ENCODE measurements around the gene INKA1.
"Not testable (repeated sequence)": the region's sequence is repeated elsewhere in the genome, so short reads cannot be mapped to it uniquely, and the experiment has no call there.

Gene INKA1

GRCh38 chr3:49802719-49803464 is at the start of gene INKA1:
INKA1 (plus strand) TSS chr3:49803261; CDS start chr3:49803393, 132 bp downstream.
- no peaks in the 10 kb centered on the region for H3K9me3 Mint-ChIP-seq
- ATAC-seq (peak; percentile 85), DNase-seq (peak; percentile 92)
- H3K27me3 Mint-ChIP-seq = peaks cover 12% of the 10 kb centered on the region
- H3K27ac Mint-ChIP-seq = peak within 1 kb of the TSS; percentile 75
- H3K4me1 Mint-ChIP-seq = peaks cover 45% of the 10 kb centered on the region
- H3K4me3 Mint-ChIP-seq = peak within 1 kb of the TSS; percentile 88
- no peaks in the 10 kb centered on the region for H3K36me3 Mint-ChIP-seq (ENCODE audit: low read depth)

DNA sequence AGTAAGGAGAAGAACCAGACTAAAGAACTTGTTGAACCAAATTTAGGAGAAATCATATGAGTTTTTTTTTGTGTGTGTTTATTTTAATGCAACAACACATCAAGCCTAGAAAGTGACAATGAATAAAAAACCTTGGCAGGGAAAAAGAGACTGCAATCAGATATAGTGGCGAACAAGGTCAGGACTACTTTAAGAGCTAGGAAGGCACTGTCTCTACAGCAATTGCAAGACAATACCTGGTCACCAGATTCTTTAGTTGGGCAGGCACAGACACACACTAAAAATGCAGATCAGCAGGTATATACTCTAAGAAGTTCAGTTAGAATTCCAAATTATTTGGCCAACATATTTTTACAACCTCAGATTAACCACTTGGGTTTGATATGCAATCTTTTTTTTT is 48.5 kb upstream of the INKA1 start:
- no peak overlapping the region for H3K4me3 Mint-ChIP-seq
- H3K36me3 Mint-ChIP-seq (ENCODE audit: low read depth) = peaks cover 10% of the 10 kb centered on the region
- no peaks in the 10 kb centered on the region for H3K27me3 Mint-ChIP-seq
- no peaks in the 10 kb centered on the region for H3K9me3 Mint-ChIP-seq
- ATAC-seq (no peak), DNase-seq (no peak)
- H3K4me1 Mint-ChIP-seq = peaks cover 6% of the 10 kb centered on the region
- H3K27ac Mint-ChIP-seq = no peak overlapping the region

DNA sequence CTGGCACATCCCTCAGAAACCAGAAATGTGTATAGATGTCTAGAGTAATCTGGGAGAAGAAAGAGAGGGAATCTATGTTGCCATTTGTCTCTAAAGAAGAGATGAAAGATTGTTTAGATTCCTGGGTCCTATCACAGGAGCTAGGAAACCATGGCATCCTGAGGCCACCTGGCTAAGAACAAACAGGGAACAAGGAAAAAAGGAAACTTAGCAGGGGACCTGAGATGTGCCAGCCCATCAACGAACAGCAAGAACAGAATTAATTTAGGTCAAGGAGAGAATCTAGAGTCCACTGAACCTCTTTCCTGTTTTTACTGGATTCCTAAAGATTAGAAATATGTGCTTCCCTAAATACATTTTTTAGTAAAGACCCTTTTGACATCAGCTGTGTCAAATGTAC is 47.0 kb upstream of the INKA1 start:
- Mint-ChIP-seq H3K27ac (no peak overlapping the region), H3K36me3 (ENCODE audit: low read depth) (peaks cover 6% of the 10 kb centered on the region), H3K9me3 (no peaks in the 10 kb centered on the region), H3K27me3 (no peaks in the 10 kb centered on the region), H3K4me1 (peaks cover 8% of the 10 kb centered on the region), H3K4me3 (no peak overlapping the region)
- no peak for DNase-seq
- ATAC-seq = no peak

- Mint-ChIP-seq H3K9me3 (no peaks in the 10 kb centered on the region), H3K4me1 (peaks cover 8% of the 10 kb centered on the region), H3K27me3 (no peaks in the 10 kb centered on the region), H3K27ac (no peak overlapping the region), H3K36me3 (ENCODE audit: low read depth) (peaks cover 6% of the 10 kb centered on the region), H3K4me3 (no peak overlapping the region)
- DNase-seq = no peak
- no peak for ATAC-seq
Observed at GRCh38 chr3:49757197-49757596, 45.9 kb upstream of the INKA1 start.

DNA sequence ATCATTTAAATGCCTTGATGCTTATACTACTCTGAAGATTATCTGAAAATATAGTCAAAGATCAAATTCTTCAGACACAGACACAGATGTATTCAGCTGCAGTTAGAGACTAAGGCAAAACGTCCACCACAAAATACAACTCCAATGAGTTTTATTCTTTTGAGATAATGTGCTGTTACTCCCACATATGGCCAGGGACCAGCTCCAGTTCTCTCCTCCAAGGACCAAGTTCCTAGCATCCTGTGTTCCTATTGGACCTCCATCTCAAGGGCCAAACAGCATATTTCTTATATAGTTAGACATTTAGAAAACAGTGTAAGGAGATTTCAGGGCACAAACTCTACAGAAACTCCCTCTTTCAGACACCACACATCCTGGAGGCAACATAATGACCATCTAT is 43.8 kb upstream of the INKA1 start:
- no peak for ATAC-seq
- H3K4me3 Mint-ChIP-seq = no peak overlapping the region
- no peaks in the 10 kb centered on the region for H3K9me3 Mint-ChIP-seq
- peaks cover 8% of the 10 kb centered on the region for H3K4me1 Mint-ChIP-seq
- H3K36me3 Mint-ChIP-seq (ENCODE audit: low read depth) = peaks cover 7% of the 10 kb centered on the region
- DNase-seq = no peak
- no peaks in the 10 kb centered on the region for H3K27me3 Mint-ChIP-seq
- H3K27ac Mint-ChIP-seq = no peak overlapping the region

- Mint-ChIP-seq H3K4me1 (peaks cover 4% of the 10 kb centered on the region), H3K9me3 (no peaks in the 10 kb centered on the region), H3K4me3 (no peak overlapping the region), H3K27me3 (no peaks in the 10 kb centered on the region), H3K36me3 (ENCODE audit: low read depth) (peaks cover 7% of the 10 kb centered on the region), H3K27ac (no peak overlapping the region)
- no peak for ATAC-seq
- no peak for DNase-seq
Observed at GRCh38 chr3:49761661-49762060, 41.4 kb upstream of the INKA1 start.

DNA sequence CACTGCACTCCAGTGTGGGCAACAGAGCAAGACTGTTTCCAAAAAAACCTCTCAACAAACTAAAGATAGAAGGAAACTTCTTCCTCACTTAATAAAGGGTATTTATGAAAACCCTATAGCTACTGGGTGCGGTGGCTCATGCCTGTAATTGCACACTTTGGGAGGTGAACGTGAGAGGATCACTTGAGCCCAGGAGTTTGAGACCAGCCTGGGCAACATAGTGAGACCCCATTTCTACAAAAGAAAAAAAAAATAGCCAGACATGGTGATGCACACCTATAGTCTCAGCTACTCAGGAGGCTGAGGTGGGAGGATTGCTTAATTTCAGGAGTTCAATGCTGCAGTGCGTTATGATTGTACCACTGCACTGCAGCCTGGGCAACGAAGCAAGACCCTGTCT is 39.1 kb upstream of the INKA1 start:
- H3K4me3 Mint-ChIP-seq = no peak overlapping the region
- no peak for DNase-seq
- no peaks in the 10 kb centered on the region for H3K27me3 Mint-ChIP-seq
- peaks cover 7% of the 10 kb centered on the region for H3K36me3 Mint-ChIP-seq (ENCODE audit: low read depth)
- no peak for ATAC-seq
- peaks cover 9% of the 10 kb centered on the region for H3K4me1 Mint-ChIP-seq
- H3K9me3 Mint-ChIP-seq = no peaks in the 10 kb centered on the region
- H3K27ac Mint-ChIP-seq = no peak overlapping the region

GRCh38 chr3:49769286-49769915 is 33.7 kb upstream of the INKA1 start:
- H3K4me3 Mint-ChIP-seq = no peak overlapping the region
- no peaks in the 10 kb centered on the region for H3K9me3 Mint-ChIP-seq
- H3K27me3 Mint-ChIP-seq = no peaks in the 10 kb centered on the region
- H3K36me3 Mint-ChIP-seq (ENCODE audit: low read depth) = peaks cover 11% of the 10 kb centered on the region
- DNase-seq = no peak
- peaks cover 20% of the 10 kb centered on the region for H3K4me1 Mint-ChIP-seq
- ATAC-seq = peak; percentile 54
- no peak overlapping the region for H3K27ac Mint-ChIP-seq

GRCh38 chr3:49769926-49770325 is 33.1 kb upstream of the INKA1 start:
- ATAC-seq = no peak
- DNase-seq = no peak
- Mint-ChIP-seq H3K36me3 (ENCODE audit: low read depth) (peaks cover 11% of the 10 kb centered on the region), H3K4me3 (no peak overlapping the region), H3K27me3 (no peaks in the 10 kb centered on the region), H3K4me1 (peaks cover 25% of the 10 kb centered on the region), H3K9me3 (no peaks in the 10 kb centered on the region), H3K27ac (peak overlapping the region; percentile 39)

- Mint-ChIP-seq H3K4me1 (peaks cover 25% of the 10 kb centered on the region), H3K36me3 (ENCODE audit: low read depth) (peaks cover 11% of the 10 kb centered on the region), H3K4me3 (no peak overlapping the region)
Observed at GRCh38 chr3:49771340-49771938, 31.6 kb upstream of the INKA1 start.

DNA sequence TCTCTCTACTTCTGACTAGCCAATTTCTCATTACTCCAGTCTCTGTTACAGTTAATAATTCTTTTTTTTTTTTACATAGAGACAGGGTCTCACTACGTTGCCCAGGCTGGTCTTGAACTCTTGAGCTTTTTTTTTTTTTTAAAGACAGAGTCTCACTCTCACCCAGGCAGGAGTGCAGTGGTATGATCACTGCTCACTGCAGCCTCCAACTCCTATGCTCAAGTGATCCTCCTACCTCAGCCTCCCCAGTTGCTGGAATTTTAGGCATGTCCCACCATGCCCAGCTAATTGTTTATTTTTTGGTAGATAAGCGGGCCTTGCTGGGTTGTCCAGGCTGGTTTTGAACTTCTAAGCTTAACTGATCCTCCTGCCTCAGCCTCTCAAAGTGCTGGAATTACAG is 30.4 kb upstream of the INKA1 start:
- no peak for DNase-seq
- Mint-ChIP-seq H3K9me3 (no peaks in the 10 kb centered on the region), H3K27ac (no peak overlapping the region), H3K36me3 (ENCODE audit: low read depth) (peaks cover 16% of the 10 kb centered on the region), H3K27me3 (no peaks in the 10 kb centered on the region), H3K4me1 (peaks cover 28% of the 10 kb centered on the region), H3K4me3 (no peak overlapping the region)
- ATAC-seq = no peak

More at GRCh38 chr3:49771340-49771938, 31.6 kb upstream of the INKA1 start:
- no peak for ATAC-seq
- no peak for DNase-seq
- no peaks in the 10 kb centered on the region for H3K9me3 Mint-ChIP-seq
- no peak overlapping the region for H3K27ac Mint-ChIP-seq
- no peaks in the 10 kb centered on the region for H3K27me3 Mint-ChIP-seq

DNA sequence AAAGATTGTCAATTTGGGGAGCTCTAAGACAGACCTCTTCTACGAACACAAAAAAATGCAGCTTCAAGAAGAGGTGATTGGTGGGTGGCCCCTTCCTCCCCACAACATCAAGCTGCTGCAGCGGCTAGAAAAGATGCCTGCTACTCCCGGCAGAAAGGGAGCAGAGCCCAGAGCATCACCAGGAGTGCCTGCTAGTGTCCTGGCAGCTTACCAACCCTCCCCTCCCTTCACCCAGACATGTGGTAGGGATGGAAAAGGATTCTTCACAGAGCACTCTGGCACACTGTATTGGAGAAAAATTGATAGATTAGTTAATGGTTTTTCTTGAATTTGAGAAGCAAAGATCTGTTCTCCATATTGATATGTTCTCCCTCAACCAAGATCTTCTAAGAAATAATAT is 27.5 kb upstream of the INKA1 start:
- H3K27ac Mint-ChIP-seq = no peak overlapping the region
- DNase-seq (no peak), ATAC-seq (no peak)
- no peaks in the 10 kb centered on the region for H3K27me3 Mint-ChIP-seq
- H3K9me3 Mint-ChIP-seq = no peaks in the 10 kb centered on the region
- H3K36me3 Mint-ChIP-seq (ENCODE audit: low read depth) = peaks cover 22% of the 10 kb centered on the region
- H3K4me3 Mint-ChIP-seq = no peak overlapping the region
- peaks cover 26% of the 10 kb centered on the region for H3K4me1 Mint-ChIP-seq

- not testable (repeated sequence) for H3K9me3 Mint-ChIP-seq, DNase-seq, H3K4me3 Mint-ChIP-seq, H3K27ac Mint-ChIP-seq, ATAC-seq, H3K27me3 Mint-ChIP-seq
- Mint-ChIP-seq H3K36me3 (ENCODE audit: low read depth) (peaks cover 22% of the 10 kb centered on the region), H3K4me1 (peaks cover 29% of the 10 kb centered on the region)
Observed at GRCh38 chr3:49776101-49776500, 27.0 kb upstream of the INKA1 start.

- DNase-seq (no peak), ATAC-seq (no peak)
- Mint-ChIP-seq H3K9me3 (no peaks in the 10 kb centered on the region), H3K36me3 (ENCODE audit: low read depth) (peaks cover 30% of the 10 kb centered on the region), H3K4me1 (peaks cover 43% of the 10 kb centered on the region), H3K27ac (no peak overlapping the region), H3K4me3 (no peak overlapping the region), H3K27me3 (no peaks in the 10 kb centered on the region)
Observed at GRCh38 chr3:49779358-49780079, 23.5 kb upstream of the INKA1 start.
